NCI-H1092 (cell line): ENCODE results near the gene CACNA1D.

Source experiments
- DNase-seq: peaks from one replicate; lab custom pipeline; 2025; lab: John Stamatoyannopoulos, UW

The CACNA1D gene

GRCh38 chr3:53495520-53496391 is 1.3 kb downstream of the CACNA1D start:
- DNase-seq, result no peak

DNA sequence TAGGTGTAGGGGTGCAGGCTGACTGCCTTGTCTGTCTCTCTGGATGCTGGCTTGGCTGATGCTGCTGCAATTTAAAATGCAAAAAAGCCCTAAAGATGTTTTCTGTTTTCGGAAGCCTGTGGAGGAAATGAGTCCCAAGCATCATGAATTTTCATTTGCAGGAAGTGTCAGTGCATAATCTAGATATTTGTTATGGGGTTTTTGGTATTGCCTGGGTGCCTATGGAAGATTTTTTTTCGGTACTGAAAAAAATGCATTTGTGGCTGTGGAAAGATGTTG is 1.9 kb downstream of the CACNA1D start:
- no peak for DNase-seq

- DNase-seq, result no peak
Observed at GRCh38 chr3:53496984-53497383, 2.6 kb downstream of the CACNA1D start.

DNA sequence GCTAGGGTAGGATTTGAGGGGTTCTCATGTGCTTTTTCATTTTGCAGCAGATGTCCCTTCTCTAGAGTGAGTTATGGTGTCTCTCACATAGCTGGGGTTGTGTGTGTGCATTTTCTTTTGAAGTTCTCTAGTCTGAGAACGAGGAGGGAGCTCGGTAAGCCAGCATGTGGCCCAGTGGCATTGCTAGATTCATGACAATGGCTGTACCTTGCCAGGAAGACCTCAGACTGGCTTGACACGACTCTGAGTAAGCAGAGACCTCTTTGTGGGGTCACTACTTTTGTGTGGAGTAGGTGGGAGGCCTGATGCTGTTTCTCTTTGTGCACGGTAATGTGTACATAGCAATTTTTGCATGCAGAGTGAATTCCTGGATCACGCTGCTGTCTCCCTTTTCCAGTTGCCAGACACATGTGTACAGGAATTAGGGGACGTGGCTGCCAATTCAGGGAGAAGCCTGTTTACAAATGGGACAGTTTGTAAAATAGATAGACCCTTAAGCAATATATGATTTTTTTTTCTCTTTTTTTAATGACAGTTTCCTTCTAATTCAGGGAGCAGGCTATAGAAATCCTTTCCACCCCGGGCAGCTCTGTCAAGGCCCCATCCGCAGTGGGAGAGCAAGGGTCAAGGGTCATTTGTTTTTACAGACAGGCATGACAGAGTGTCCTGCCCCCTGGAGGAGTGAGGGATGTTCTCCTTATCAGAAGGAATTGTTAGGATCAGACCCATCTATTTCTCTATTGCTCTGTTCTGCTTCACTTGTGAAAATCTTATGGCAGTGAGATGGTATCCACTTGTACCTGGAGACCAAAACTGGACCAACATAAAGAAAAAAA is 4.6 kb downstream of the CACNA1D start:
- DNase-seq, result no peak

DNA sequence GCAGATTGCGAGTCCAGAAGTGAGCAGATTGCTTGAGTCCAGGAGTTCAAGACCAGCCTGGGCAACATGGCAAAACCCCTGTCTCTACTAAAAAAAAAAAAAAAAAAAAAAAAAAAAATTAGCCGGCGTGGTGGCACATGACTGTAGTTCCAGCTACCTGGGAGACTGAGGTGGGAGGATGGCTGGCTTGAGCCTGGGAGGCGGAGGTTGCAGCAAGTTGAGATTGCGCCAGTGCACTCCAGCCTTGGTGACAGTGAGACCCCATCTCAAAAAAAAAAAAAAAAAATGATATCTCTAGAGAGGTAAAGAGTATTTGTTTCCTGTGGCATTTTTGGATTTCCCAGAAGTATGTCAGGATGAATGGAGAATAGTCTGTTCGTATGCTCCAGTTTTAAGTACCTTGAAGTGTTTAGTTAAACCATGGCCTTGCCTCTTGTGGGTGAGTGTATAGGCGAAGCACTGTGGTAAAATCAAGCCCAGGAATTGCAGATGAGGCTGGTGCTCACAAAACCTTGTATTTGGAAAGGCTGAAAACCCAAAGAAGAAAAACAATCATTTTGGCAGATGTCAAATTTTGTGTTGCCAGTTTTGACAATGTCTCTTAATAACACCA is 5.9 kb downstream of the CACNA1D start:
- no peak for DNase-seq

DNA sequence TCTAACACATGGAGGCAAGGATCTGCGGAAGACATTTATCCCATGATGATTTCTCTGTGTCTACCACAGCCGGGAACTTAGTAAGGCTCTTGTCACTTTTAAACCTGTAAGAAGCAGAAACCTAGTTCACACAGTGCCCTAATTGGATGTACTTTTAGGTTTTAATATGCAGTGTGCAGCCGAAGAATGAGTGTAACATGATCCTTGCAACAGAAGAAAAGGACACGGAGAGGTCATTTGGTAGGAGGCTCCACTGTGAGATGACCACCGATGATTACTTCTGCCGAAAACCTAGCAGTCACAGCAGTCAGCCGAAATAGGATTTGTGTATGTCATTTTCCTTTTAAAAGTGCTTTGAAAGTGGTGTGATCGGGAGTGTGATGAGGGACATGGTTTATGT is 6.8 kb downstream of the CACNA1D start:
- DNase-seq, result no peak

GRCh38 chr3:53502737-53503136 is 8.3 kb downstream of the CACNA1D start:
- DNase-seq, result no peak

GRCh38 chr3:53503195-53503594 is 8.8 kb downstream of the CACNA1D start:
- no peak for DNase-seq

- no peak for DNase-seq
Observed at GRCh38 chr3:53506110-53506762, 11.8 kb downstream of the CACNA1D start.

DNA sequence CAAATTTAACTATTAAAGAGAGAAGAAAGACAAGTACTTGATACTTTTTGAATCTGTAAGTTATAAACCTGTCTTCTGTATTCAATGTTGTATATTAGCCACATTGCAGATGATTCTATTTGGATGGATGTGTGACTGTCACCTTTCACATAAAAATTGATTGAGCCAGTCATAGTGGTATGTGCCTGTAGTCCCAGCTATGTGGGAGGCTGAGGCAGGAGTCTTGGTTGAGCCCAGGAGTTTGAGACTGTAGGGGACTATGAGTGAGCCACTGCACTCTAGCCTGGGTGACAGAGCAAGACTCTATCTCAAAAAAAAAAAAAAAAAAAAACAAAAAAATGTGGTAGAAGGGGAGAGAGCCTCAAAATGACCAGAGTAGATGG is 12.3 kb downstream of the CACNA1D start:
- DNase-seq, result no peak

DNA sequence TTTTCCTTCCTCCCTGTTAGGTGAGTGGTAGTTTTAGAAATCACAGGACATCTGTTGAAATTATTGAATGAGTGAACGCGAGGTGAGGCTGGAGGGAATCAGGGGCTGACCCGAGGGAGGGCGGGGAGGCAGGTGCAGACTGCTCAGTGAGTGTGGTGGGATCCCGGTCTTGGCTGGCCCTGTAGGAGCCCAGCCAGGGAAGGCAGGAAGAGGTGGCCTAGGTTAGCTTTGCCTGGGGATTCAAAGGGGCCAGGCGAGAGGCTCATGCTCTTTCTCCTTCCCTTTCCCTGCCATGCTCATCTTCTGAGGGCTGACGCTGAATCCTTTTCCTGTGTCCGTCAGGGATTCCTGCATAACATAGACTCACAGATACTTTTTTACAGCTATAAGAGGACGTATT is 15.1 kb downstream of the CACNA1D start:
- no peak for DNase-seq

- no peak for DNase-seq
Observed at GRCh38 chr3:53510508-53510907, 16.1 kb downstream of the CACNA1D start.

DNA sequence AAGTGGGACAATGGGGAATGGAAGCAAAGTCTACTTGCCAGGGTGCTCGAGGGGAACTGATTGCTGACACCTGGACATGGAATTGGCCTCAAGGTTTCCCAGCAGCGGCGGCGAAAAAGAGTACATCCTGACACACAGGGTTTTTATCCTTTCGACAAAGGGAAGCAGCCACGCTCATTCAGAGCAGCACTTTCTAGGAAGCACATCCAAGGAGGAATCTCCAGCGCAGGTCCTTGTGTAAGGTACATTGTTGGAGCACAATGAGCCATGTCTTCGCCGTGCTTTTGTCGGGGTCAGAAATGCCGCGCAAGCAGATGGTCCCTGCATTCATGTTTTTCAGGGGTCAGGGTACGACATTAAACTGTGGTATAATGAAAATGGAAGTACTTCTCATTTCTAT is 16.8 kb downstream of the CACNA1D start:
- DNase-seq, result no peak

GRCh38 chr3:53513556-53514190 is 19.3 kb downstream of the CACNA1D start:
- DNase-seq, result no peak

- no peak for DNase-seq
Observed at GRCh38 chr3:53516339-53516738, 21.9 kb downstream of the CACNA1D start.

DNA sequence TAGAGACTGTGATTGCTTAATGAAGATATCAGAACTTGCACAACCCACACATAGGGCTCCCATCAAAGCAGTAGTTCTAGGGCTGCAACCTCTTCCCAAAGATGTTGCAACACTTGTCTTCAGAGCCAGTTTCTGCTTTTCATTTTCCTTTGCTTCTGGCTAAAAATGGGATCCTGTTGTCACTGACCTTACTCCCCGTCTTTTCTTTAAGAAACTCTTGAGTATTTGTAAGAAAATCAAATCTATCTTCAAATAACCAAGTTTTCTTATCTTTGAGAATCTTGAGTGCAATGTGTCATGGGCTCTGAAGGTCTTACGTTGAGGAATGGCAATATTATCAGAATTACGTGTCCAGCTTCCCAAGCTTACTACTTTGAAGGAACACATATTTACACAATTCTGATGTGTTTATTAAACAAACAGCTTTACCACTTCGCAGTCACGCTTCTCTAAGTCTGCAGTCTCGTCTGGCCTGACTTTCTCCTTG is 24.1 kb downstream of the CACNA1D start:
- DNase-seq, result no peak

GRCh38 chr3:53519065-53519709 is 24.8 kb downstream of the CACNA1D start:
- DNase-seq, result no peak

GRCh38 chr3:53523346-53523745 is 28.9 kb downstream of the CACNA1D start:
- DNase-seq, result no peak

DNA sequence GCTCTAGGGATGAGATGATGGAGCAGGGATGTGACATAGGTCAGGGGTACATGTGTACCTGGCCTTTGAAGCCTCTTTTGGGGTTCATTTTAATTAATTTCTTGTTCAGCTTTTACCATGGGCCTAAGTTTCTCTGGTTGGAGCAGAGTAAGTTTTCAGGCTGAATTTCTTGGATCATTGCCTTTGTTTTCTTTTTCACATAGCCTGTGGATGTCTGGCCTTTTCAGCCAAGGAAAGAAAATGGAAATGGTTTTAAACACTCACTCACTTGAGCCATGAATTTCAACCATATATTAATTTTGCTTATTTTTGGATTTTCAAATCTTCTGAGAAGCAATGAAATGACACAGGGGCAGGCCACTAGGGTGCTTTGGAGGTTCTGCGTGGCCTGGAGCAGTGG is 30.2 kb downstream of the CACNA1D start:
- no peak for DNase-seq

- DNase-seq, result no peak
Observed at GRCh38 chr3:53525765-53526703, 31.6 kb downstream of the CACNA1D start.
